ENCODE measurements around the gene SPTBN1.
"Not testable (repeated sequence)": the region's sequence is repeated elsewhere in the genome, so short reads cannot be mapped to it uniquely, and the experiment has no call there.

SPTBN1 gene

DNA sequence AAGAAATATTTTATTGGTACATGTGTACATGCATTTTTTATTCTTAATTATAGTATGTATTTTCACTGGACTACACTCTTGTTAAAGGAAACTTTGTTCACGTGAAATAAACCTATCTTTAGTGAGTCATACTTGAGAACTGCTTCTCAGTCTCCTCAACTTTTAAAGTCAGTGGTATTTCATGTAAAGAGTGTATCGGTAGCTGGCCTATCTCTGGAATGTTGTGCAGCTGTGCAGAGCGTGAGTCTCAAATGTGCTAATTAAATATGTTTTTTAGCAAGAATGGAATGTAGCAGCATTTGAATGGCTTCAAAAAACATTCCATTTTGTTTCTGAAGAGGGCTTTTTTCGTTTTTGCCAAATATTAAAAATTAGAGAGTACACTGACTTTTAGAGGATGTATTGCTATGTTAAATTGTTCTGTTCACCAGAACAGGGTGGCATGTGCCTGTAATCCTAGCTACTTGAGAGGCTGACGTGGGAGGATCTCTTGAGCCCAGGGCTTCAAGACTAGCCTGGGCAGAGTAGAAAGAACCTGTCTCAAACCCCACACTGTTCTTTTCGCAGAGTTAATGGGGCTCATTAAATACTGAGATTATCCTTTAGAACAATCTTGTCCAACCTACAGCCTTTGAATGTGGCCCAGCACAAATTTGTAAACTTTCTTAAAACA, 14.3 kb downstream of the SPTBN1 start:
- no peak for DNase-seq (ENCODE audit: low read depth in 2 of 2)

- DNase-seq (ENCODE audit: low read depth in 2 of 2): no peak
Measured at GRCh38 chr2:54471221-54471711, 15.1 kb downstream of the SPTBN1 start.

DNA sequence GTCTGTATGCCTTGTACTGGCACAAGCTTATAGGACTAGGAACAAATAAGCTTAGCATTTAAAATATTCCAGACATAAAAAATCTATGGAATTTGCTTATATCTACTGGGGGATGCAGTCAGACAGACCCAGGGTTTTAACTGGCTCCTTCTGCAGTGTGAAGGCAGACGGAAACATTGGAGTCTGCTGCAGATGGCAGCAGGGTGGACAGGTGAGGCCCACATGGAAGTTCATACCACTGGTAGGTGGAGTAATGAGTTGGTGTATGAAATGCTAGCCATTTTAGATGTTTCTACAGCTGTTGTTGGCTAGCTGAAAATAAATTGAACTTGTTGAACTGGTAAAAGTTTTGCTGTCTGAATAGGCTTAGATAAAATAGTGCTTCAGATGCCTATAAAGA, 17.7 kb downstream of the SPTBN1 start:
- DNase-seq (ENCODE audit: low read depth in 2 of 2): no peak

GRCh38 chr2:54475285-54475684, 19.2 kb downstream of the SPTBN1 start:
- no peak for DNase-seq (ENCODE audit: low read depth in 2 of 2)

- no peak for DNase-seq (ENCODE audit: low read depth in 2 of 2)
Measured at GRCh38 chr2:54475919-54476318, 19.8 kb downstream of the SPTBN1 start.

- no peak for DNase-seq (ENCODE audit: low read depth in 2 of 2)
Measured at GRCh38 chr2:54476852-54477251, 20.7 kb downstream of the SPTBN1 start.

- no peak for DNase-seq (ENCODE audit: low read depth in 2 of 2)
Measured at GRCh38 chr2:54477896-54478295, 21.8 kb downstream of the SPTBN1 start.

DNA sequence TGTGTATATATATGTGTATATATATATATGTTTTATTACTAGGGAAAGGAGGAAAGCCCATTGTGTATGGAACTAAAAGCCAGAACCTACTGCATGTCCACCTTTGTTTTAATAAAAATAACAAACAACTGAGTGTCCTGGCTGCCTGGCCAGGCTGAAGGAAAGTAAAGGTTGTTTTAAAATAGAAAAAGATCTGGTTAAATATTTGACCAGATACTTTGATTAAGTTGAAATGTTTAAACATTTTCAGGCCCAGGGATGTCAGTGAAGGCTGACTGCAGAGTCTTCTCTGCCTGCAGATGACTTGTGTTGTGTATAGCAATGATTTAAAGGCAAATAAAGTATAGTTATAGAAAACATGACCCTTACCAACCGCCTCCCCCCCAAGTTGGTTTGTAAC, 22.8 kb downstream of the SPTBN1 start:
- no peak for DNase-seq (ENCODE audit: low read depth in 2 of 2)

GRCh38 chr2:54479424-54479823, 23.3 kb downstream of the SPTBN1 start:
- no peak for DNase-seq (ENCODE audit: low read depth in 2 of 2)

DNA sequence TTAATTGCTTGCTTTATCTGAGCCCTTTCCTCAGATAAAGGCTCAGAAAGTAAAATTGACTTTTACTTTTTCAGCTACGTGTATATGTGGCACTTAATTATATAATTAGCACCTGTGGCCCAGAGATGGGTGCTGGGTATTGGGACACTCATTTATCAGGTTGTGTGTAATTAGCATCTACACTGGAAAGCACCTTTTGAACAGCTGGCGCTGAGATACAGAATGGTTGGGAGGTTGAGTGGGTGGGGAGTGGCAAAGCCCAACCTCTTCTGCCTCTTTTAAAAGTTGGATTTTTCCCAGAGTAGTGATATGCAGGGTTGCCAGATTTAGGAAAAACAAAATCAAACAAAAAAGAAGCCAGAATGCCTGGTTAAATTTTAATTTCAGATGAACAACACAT, 23.9 kb downstream of the SPTBN1 start:
- DNase-seq (ENCODE audit: low read depth in 2 of 2): no peak

GRCh38 chr2:54481686-54482085, 25.6 kb downstream of the SPTBN1 start:
- no peak for DNase-seq (ENCODE audit: low read depth in 2 of 2)

GRCh38 chr2:54482715-54483114, 26.6 kb downstream of the SPTBN1 start:
- no peak for DNase-seq (ENCODE audit: low read depth in 2 of 2)

DNA sequence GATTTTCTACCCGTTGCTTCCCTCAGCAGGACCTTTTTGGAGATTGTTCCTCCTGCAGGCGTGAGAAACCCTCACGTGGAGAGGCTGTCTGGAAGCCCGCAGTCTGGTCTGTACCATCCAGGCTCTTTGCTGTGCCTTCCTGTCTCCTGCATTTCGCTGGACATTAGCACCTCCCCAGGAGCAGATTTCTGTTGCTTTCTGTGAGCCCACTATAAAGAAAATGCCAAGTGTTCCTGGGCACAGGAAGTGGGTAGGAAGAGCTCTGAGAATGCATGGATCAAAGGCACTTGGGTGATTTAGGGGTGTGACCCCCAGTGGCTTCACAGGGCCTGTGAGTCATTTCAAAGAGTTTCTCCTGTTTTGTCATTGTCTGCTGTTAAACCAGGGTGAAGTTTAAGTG, 27.3 kb downstream of the SPTBN1 start:
- DNase-seq (ENCODE audit: low read depth in 2 of 2): no peak

- not testable (repeated sequence) for DNase-seq (ENCODE audit: low read depth in 2 of 2)
Measured at GRCh38 chr2:54485756-54486155, 29.6 kb downstream of the SPTBN1 start.

DNA sequence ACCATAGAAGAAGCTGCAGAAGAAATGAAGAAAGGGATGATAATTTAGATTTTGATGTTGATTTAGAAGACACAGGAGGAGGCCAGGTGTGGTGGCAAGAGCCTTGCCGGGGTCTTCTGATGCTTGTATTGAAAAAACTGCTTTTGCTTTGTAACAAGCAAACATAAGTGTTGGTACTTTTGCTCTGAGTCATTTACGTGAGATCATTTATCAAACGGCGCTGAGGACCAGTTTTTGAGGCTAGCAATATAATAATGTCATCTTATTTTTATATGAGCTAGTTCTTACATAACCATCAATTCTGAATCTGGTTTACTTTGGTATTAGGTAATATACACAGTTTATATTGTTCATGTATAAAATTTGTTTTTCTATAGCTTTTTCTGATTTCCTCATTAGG, 30.6 kb downstream of the SPTBN1 start:
- DNase-seq (ENCODE audit: low read depth in 2 of 2): no peak

- no peak for DNase-seq (ENCODE audit: low read depth in 2 of 2)
Measured at GRCh38 chr2:54490863-54491262, 34.7 kb downstream of the SPTBN1 start.

GRCh38 chr2:54492335-54492734, 36.2 kb downstream of the SPTBN1 start:
- no peak for DNase-seq (ENCODE audit: low read depth in 2 of 2)

GRCh38 chr2:54494087-54494486, 38.0 kb downstream of the SPTBN1 start:
- DNase-seq (ENCODE audit: low read depth in 2 of 2): no peak

- no peak for DNase-seq (ENCODE audit: low read depth in 2 of 2)
Measured at GRCh38 chr2:54496920-54497319, 40.8 kb downstream of the SPTBN1 start.

GRCh38 chr2:54497763-54498680, 41.9 kb downstream of the SPTBN1 start:
- DNase-seq (ENCODE audit: low read depth in 2 of 2): no peak

GRCh38 chr2:54499661-54500060, 43.5 kb downstream of the SPTBN1 start:
- DNase-seq (ENCODE audit: low read depth in 2 of 2): no peak

- DNase-seq (ENCODE audit: low read depth in 2 of 2): no peak
Measured at GRCh38 chr2:54500404-54501205, 44.5 kb downstream of the SPTBN1 start.
